NCI-H2081 treated with DMSO at 0.1 percent for 48 hours (cell line): Measurements from ENCODE around the gene HTRA2.

ENCODE experiments used
- DNase-seq: peaks from one replicate; lab custom pipeline; 2025; lab: John Stamatoyannopoulos, UW

The HTRA2 gene

GRCh38 chr2:74562126-74562775 is 32.5 kb downstream of the HTRA2 start:
- DNase-seq = no peak

GRCh38 chr2:74564222-74564621 is 34.5 kb downstream of the HTRA2 start:
- DNase-seq = no peak

DNA sequence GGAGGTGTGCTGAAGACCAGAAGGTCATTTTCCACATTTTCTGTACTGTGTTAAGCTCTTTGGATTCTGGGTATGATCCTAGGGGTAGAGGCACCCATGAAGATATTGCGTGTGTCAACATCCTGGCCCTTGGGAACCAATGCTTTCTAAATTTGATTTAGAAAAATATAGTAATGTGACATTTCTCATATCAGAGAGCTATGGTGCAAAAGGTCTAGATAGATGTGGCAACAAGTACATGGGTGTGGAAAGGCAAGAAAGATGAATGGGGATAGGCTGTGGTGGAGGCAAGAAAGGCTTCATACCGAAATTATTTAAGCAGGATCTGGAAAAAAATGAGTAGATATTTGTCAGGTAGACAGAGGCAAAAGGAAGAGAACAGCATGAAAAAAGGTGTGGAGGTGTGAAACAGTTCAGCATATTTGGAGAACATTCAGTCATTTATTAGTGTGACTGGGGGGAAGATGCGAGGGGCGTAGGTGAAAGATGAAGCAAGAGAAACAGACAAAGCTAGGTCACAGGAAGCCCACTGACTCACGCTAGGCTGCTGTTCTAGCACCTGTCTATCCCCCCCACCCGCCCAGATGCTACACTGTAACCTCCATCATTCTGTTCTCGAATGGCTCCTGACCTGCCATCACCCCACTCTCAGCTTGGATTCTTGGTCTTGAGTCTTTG is 36.5 kb downstream of the HTRA2 start:
- no peak for DNase-seq

GRCh38 chr2:74566754-74567085 is 37.0 kb downstream of the HTRA2 start:
- no peak for DNase-seq

GRCh38 chr2:74567881-74568280 is 38.1 kb downstream of the HTRA2 start:
- no peak for DNase-seq

GRCh38 chr2:74569686-74570085 is 40.0 kb downstream of the HTRA2 start:
- DNase-seq = no peak

DNA sequence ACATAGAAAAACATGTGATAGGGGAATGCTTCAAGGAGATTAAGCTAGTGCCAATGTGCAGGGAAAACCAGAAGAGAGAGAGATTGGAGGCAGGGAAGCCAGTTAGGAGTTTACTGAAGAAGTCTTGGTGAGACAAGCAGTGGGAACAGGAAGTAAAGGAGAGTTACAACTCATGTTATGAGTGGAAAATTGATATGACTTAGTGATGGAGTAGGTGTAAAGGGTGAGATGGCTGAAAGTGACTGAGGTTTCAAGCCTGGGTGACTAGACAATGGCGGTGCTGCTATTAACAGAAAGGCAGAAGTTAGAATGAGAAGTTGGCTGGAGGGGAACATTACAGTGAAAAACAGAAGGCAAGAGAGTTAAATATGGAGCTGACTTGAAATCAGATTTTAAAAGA is 41.3 kb downstream of the HTRA2 start:
- DNase-seq = no peak

DNA sequence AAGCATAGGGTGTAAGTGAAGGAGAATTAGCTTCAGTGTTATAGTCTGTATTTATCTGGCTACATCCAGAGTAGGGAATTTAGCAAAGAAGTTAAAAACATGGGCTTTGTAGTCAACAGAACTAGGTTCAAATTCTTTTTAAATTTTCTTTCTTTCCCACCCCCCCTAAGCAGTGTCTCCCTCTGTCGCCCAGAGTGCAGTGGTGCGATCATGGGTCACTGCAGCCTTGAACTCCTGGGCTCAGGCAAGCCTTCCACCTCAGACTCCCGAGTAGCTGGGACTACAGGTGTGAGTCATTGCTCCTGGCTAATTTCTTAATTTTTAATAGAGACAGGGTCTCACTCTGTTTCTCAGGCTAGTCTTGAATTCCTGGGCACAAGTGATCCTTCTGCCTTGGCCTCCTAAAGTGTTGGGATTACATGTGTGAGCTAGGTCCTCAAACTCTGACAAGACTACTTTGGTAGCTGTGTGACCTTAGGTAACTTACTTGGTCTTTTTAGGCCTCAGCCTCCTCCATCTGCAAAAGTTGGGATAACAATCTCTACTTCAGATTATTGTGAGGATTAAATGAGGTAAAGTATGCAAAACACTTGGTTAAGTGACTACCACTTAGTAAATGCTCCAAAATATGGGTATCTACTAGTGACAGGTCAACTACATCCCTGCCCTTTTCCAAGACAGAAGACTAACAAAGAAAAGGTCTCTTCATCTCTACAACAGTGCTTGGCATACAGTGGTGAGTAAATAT is 42.6 kb downstream of the HTRA2 start:
- DNase-seq = no peak

DNA sequence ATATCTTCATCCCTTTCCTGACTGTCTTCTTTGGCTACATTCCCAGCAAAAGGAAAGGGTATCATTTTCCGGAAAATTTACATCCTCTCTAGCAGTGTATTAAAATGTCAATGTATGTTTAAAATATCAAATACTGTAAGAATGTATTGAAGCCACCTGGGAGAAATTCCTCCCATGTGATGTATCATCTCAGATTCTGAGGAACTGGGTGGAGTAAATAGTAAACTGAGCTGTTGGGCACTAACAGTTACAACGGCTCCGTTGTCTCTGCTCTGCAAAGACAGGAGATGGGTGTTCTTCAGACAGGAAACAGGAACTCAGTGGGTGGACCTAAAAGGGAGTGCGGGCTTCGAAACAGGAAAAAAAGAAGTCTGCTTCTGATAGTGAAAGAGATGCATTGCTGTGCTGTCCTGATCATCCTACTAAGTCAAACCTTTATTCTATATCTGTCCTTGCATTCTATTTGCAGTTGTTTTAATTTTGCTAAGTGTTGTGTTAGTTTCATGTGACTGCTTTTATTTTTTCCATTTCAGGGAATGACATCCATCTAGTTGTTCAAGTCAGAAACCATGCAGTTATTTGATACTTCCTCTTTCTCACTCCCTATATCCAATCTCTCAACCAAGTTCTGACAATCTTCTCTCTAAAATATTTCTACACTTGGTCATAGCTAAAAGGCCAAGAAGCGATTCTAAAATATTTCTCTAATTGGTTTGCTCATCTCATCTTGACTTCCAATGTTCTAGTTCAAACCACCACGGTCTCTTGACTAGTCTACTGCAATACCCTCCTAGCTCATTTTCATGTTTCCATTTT is 44.2 kb downstream of the HTRA2 start:
- no peak for DNase-seq

- DNase-seq = no peak
Observed at GRCh38 chr2:74575320-74575719, 45.6 kb downstream of the HTRA2 start.

- no peak for DNase-seq
Observed at GRCh38 chr2:74576211-74576862, 46.6 kb downstream of the HTRA2 start.

GRCh38 chr2:74576863-74577229 is 47.1 kb downstream of the HTRA2 start:
- DNase-seq = no peak

DNA sequence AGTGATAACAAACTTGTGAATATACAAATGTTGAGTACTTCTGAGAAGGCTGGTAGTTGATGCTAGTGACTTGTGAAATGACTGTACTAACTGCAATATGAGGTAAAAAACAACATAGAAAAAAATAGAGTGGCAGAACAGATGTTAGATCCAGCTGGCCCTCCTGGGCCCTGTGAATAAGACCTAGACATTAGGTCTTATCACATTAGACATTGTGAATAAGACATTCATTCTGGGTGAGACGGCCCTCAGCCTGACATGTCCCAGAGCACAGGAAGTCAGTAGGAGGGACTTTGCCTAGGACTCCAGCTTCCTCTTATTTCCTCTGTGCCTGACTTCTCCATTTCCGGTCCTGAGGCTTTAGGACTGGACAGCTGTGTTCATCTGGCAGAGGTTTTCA is 47.7 kb downstream of the HTRA2 start:
- DNase-seq = no peak

- no peak for DNase-seq
Observed at GRCh38 chr2:74578408-74578807, 48.7 kb downstream of the HTRA2 start.

DNA sequence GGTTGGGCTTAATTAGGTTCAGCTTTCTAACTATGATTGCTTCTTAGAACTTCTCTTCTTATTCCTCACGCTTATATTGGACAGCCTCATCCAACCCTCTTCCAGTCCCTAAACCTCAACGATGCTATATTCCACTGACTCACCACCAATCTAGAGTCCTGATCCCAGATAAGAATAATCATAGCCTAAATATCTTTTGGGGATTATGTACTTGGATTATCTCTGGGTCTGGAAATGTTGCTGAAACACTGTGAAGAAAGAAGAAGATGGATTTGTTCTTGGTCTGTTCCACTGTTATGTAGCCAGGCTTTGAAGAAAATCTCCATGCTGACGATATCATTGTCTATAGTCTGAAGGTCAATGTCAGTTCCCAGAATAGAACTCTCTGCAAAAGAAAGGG is 51.7 kb downstream of the HTRA2 start:
- no peak for DNase-seq

- no peak for DNase-seq
Observed at GRCh38 chr2:74582184-74582583, 52.5 kb downstream of the HTRA2 start.
